Heart left ventricle (tissue), 13 donors: Measurements from ENCODE around the gene CYP4F11.
"Not testable (repeated sequence)": the region's sequence is repeated elsewhere in the genome, so short reads cannot be mapped to it uniquely, and the experiment has no call there.

Experiments used
- POLR2A ChIP-seq, 2 donors: fragments of 450-650 bp; IDR thresholded peaks; one replicate each; pipeline ENCODE4 v1.6.1; 2017; ENCODE audit warnings: antibody characterized with exemption in 2 of 2, mild to moderate bottlenecking in 2 of 2, moderate library complexity in 2 of 2
- TF ChIP-seq, protein P1 (sequence below), 12 donors: fragments of 200-600 bp; sonication (generic) in 4 of 12; IDR thresholded peaks; one replicate each; pipeline versions ENCODE4 v1.5.0 to v1.8.0; 2018 to 2022; ENCODE audit warnings: antibody characterized with exemption in 12 of 12, mild to moderate bottlenecking in 5 of 12
- donor health status: ischemic (EF 13 %, LVEDD 7.1; RV severe dilation, severe dysfunction).
- donor health status: DM: no; HTN: yes; CAD: no.
- donor health status: DM: no; HTN: no; CAD: no.
- donor health status: ischemic (EF 25% LVEDD 6.9; RV normal size, moderate dysfunction).
- donor health status: ischemic (EF 25% LVEDD 5.7; RV mildly dilated, moderate dysfunction).
- donor health status: ischemic (EF 35%, LVEDD 5.7; RV mildly dilated, moderate dysfunction).
- donor health status: nonischemic (EF 11% LVEDD 7.7; RV severe dilation, severe dysfunction).
- donor health status: DM: yes; HTN: yes; CAD: no.
- donor health status: PGD.
- donor health status: ischemic (EF 29% LVEDD 5.4; RV normal size, mild dysfunction).
- donor health status: nonischemic (EF 23%, LVEDD 6.1; RV moderate dilation, normal function).

DNA sequence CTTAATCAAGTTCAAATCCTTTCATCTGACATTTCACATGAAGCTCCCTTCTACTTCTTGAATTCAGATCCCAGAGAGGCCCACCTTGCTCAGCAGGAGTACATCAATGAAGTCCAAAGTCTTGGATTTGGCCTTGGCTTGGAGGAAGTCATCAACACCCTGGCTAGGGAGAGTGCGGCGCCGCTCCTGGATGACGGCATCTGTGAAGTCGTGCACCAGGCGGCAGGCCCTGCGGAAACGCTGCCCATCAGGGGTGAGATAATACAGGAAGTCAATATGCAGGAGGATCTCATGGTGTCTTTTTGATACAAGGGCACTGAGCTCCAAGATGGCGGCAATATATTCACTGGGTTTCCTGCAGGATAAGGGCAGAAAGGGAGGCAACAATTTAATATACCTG, 45.0 kb downstream of the CYP4F11 start:
- TF ChIP-seq POLR2A (IDR thresholded peaks at IDR 0.05) = not testable (repeated sequence)
- TF ChIP-seq, protein P1, sequence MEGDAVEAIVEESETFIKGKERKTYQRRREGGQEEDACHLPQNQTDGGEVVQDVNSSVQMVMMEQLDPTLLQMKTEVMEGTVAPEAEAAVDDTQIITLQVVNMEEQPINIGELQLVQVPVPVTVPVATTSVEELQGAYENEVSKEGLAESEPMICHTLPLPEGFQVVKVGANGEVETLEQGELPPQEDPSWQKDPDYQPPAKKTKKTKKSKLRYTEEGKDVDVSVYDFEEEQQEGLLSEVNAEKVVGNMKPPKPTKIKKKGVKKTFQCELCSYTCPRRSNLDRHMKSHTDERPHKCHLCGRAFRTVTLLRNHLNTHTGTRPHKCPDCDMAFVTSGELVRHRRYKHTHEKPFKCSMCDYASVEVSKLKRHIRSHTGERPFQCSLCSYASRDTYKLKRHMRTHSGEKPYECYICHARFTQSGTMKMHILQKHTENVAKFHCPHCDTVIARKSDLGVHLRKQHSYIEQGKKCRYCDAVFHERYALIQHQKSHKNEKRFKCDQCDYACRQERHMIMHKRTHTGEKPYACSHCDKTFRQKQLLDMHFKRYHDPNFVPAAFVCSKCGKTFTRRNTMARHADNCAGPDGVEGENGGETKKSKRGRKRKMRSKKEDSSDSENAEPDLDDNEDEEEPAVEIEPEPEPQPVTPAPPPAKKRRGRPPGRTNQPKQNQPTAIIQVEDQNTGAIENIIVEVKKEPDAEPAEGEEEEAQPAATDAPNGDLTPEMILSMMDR (IDR thresholded peaks at IDR 0.05) = not testable (repeated sequence)
